HepG2 (cell line): Measurements from ENCODE around the gene KRTAP10-2. TPM values are rescaled to one million over a fixed set of nuclear protein-coding genes. Genes with fewer than 3 reads are reported as not detected.

Experiments
- ATAC-seq: fragments of 200-7000 bp; cut with Tn5 transposase; 3 replicates; pipeline ENCODE4 v1.9.1; 2020; ENCODE audit warnings: mild to moderate bottlenecking, moderate library complexity
- BruUV-seq: library from RNA; stranded (reverse); fragments of 400-500 nt; replicated peaks from 2 replicates; lab custom pipeline; 2021; lab: Mats Ljungman, UMichigan
- CTCF ChIA-PET: fragments of 300-600 bp; formaldehyde crosslinking; extraction: SDS; loops from one replicate; lab custom pipeline; 2021; ENCODE audit warnings: low total read pairs, inconsistent platforms, low intra/inter-chr PET ratio; lab: Yijun Ruan, JAX
- POLR2A ChIA-PET: fragments of 350-600 bp; sonication (Branson Sonifier 250); formaldehyde crosslinking; loops from one replicate; lab custom pipeline; 2020; ENCODE audit warnings: antibody characterized with exemption, inconsistent platforms; lab: Yijun Ruan, JAX
- DNase-seq: peaks from one replicate; pipeline ENCODE4 v3.0.0-alpha.2; 2015; ENCODE audit warnings: low spot score
- FAIRE-seq: peaks from 3 replicates; lab custom pipeline; 2011; peaks lifted over from hg19 to GRCh38; lab: Jason Lieb, UNC
- H2AFZ ChIP-seq: one replicate; pipeline ENCODE4 v1.6.1; 2011; ENCODE audit warnings: low read length, inconsistent platforms
- H3K27ac ChIP-seq: fragments of 300-600 bp; 3 replicates; pipeline ENCODE4 v1.8.0; 2011; ENCODE audit warnings: mixed run types, mild to moderate bottlenecking, mixed read lengths, low read length, inconsistent platforms; ENCODE audit not compliant: insufficient read depth; ENCODE audit errors: extremely low read length
- H3K27me3 ChIP-seq, 2 experiments: fragments of 200-600 bp in 1 of 2; 2 replicates in 1 of 2; 3 replicates in 1 of 2; pipeline versions ENCODE4 v1.6.0 to v1.8.0; 2011; ENCODE audit warnings: low read length in 2 of 2, mild to moderate bottlenecking in 2 of 2, moderate library complexity in 2 of 2, inconsistent platforms in 1 of 2; ENCODE audit not compliant: insufficient read depth in 2 of 2, control insufficient read depth in 1 of 2
- H3K36me3 ChIP-seq, 2 experiments: fragments of 200-600 bp in 1 of 2; replicated peaks in 1 of 2; 2 replicates in 1 of 2; 3 replicates in 1 of 2; pipeline versions ENCODE4 v1.5.1 to v1.8.0; 2011; ENCODE audit warnings: low read length in 2 of 2, inconsistent platforms in 1 of 2; ENCODE audit not compliant: insufficient read depth in 2 of 2, control insufficient read depth in 1 of 2
- H3K4me1 ChIP-seq: 2 replicates; pipeline ENCODE4 v1.5.1; 2012; ENCODE audit warnings: low read length, inconsistent platforms; ENCODE audit not compliant: insufficient read depth
- H3K4me2 ChIP-seq: 2 replicates; pipeline ENCODE4 v1.6.0; 2011; ENCODE audit warnings: low read depth, low read length, inconsistent platforms
- H3K4me3 ChIP-seq, 3 experiments: fragments of 200-600 bp in 1 of 3; sonication (generic), shearing (Covaris generic) in 1 of 3; replicated peaks in 1 of 3; 2 replicates each; pipeline ENCODE4 v1.5.1; 2011 to 2016; ENCODE audit warnings: low read length in 3 of 3, inconsistent platforms in 2 of 3, low read depth in 2 of 3, mild to moderate bottlenecking in 2 of 3, control low read depth in 1 of 3, mixed read lengths in 1 of 3; ENCODE audit not compliant: insufficient read depth in 1 of 3
- H3K79me2 ChIP-seq: one replicate; pipeline ENCODE4 v1.6.1; 2011; ENCODE audit warnings: low read length, inconsistent platforms; ENCODE audit not compliant: insufficient read depth
- H3K9ac ChIP-seq: 2 replicates; pipeline ENCODE4 v1.6.0; 2011; ENCODE audit warnings: mild to moderate bottlenecking, low read depth, low read length, inconsistent platforms; ENCODE audit not compliant: insufficient read depth
- H3K9me3 ChIP-seq: 2 replicates; pipeline ENCODE4 v1.5.1; 2012; ENCODE audit warnings: mild to moderate bottlenecking, low read length
- H4K20me1 ChIP-seq: 2 replicates; pipeline ENCODE4 v1.6.0; 2011; ENCODE audit warnings: inconsistent platforms, mild to moderate bottlenecking, low read length, moderate library complexity; ENCODE audit not compliant: insufficient read depth
- ADNP ChIP-seq: sonication (generic); formaldehyde crosslinking; IDR thresholded peaks from 2 replicates; pipeline ENCODE4 v1.4.0; 2020; ENCODE audit warnings: missing genetic modification reagents
- GTF3A ChIP-seq: sonication (generic); formaldehyde crosslinking; conservative IDR thresholded peaks from 2 replicates; pipeline ENCODE4 v1.4.0; 2020; ENCODE audit warnings: mild to moderate bottlenecking, missing genetic modification reagents
- ISX ChIP-seq: sonication (generic); formaldehyde crosslinking; conservative IDR thresholded peaks from 2 replicates; pipeline ENCODE4 v1.5.0; 2020; ENCODE audit warnings: missing genetic modification reagents
- KMT2A ChIP-seq: sonication (generic); formaldehyde crosslinking; IDR thresholded peaks from 2 replicates; pipeline ENCODE4 v1.4.0; 2020; ENCODE audit warnings: missing genetic modification reagents
- MED1 ChIP-seq: sonication (generic); formaldehyde crosslinking; IDR thresholded peaks from 2 replicates; pipeline ENCODE4 v1.4.0; 2020; ENCODE audit warnings: missing genetic modification reagents
- MED13 ChIP-seq: sonication (generic); formaldehyde crosslinking; IDR thresholded peaks from 2 replicates; pipeline ENCODE4 v1.5.0; 2020; ENCODE audit warnings: missing genetic modification reagents
- NFIC ChIP-seq: IDR thresholded peaks from 2 replicates; pipeline ENCODE4 v1.6.1; 2012; ENCODE audit warnings: mild to moderate bottlenecking, low read length, inconsistent platforms
- PAX8 ChIP-seq: sonication (generic); formaldehyde crosslinking; IDR thresholded peaks from 2 replicates; pipeline ENCODE4 v1.8.0; 2022; ENCODE audit warnings: mild to moderate bottlenecking, missing genetic modification reagents, borderline replicate concordance
- SETDB1 ChIP-seq: sonication (generic); formaldehyde crosslinking; IDR thresholded peaks from 2 replicates; pipeline ENCODE4 v1.5.1; 2020; ENCODE audit warnings: missing genetic modification reagents, mild to moderate bottlenecking, borderline replicate concordance
- SP4 ChIP-seq: sonication (generic); formaldehyde crosslinking; IDR thresholded peaks from 2 replicates; pipeline ENCODE4 v1.8.1; 2023; ENCODE audit warnings: mild to moderate bottlenecking, missing genetic modification reagents
- ZZZ3 ChIP-seq: sonication (generic); formaldehyde crosslinking; IDR thresholded peaks from 2 replicates; pipeline ENCODE4 v1.4.0; 2020; ENCODE audit warnings: missing genetic modification reagents, mild to moderate bottlenecking, borderline replicate concordance
- WGBS: methylation state at CpG from one replicate; pipeline ENCODE4 v1.1.6; 2017; ENCODE audit warnings: low lambda C conversion rate; 5-methylcytosine and 5-hydroxymethylcytosine counted together
- in situ Hi-C: cut with HindIII; loops from 2 replicates; pipeline ENCODE4 v1.10.0; 2017; ENCODE audit warnings: low pct_unique_long_range_greater_than_20kb; ENCODE audit not compliant: extremely low pct_ligation_motif_present
- intact Hi-C: fragments of 100-400 bp; cut with micrococcal nuclease; formaldehyde crosslinking; loops from one replicate; pipeline ENCODE4 v1.10.0; 2022; ENCODE audit not compliant: unreplicated experiment
- polyA plus RNA-seq, 8 experiments: library from polyadenylated mRNA; depleted of rRNA in 3 of 8; stranded (reverse) in 7 of 8; unstranded in 1 of 8; fragments of >200 nt; fragmentation: Illumina TruSeq in 4 of 8; extraction: Trizol in 4 of 8; gene quantifications; 2 replicates each; pipeline versions ENCODE4 v1.2.1 to v1.2.3, GENCODE V29; 2011 to 2016; ENCODE audit warnings: low read depth in 4 of 8, missing spikeins in 1 of 8, mixed read lengths in 1 of 8; ENCODE audit not compliant: insufficient read depth in 1 of 8
- total RNA-seq, 5 experiments: library from RNA; depleted of rRNA; stranded (reverse); fragments of >200 nt; fragmentation: Illumina TruSeq; extraction: Trizol; gene quantifications; 2 replicates each; pipeline ENCODE4 v1.2.3, GENCODE V29; 2016; ENCODE audit warnings: low read depth in 1 of 5
- TF ChIP-seq, protein P1 (sequence below): sonication (generic); formaldehyde crosslinking; IDR thresholded peaks from 2 replicates; pipeline ENCODE4 v1.8.1; 2023; ENCODE audit warnings: mild to moderate bottlenecking, missing genetic modification reagents
- TF ChIP-seq, protein P2 (sequence below): sonication (generic); formaldehyde crosslinking; IDR thresholded peaks from 2 replicates; pipeline ENCODE4 v1.8.1; 2023; ENCODE audit warnings: mild to moderate bottlenecking, inconsistent platforms, moderate library complexity, missing genetic modification reagents, borderline replicate concordance
- TF ChIP-seq, protein P3 (sequence below): sonication (generic); formaldehyde crosslinking; IDR thresholded peaks from 2 replicates; pipeline ENCODE4 v1.8.1; 2023; ENCODE audit warnings: missing genetic modification reagents, mild to moderate bottlenecking, borderline replicate concordance
- TF ChIP-seq, protein P4 (sequence below): IDR thresholded peaks from 2 replicates; pipeline ENCODE4 v1.6.1; 2018; ENCODE audit warnings: missing genetic modification reagents, mild to moderate bottlenecking, missing compliant biosample characterization

KRTAP10-2 gene
- total and polyA plus RNA-seq, 2 of the 13 experiments (the other 11 are each of a cell fraction or from before 2014, with no cell fraction given), result not detected

DNA sequence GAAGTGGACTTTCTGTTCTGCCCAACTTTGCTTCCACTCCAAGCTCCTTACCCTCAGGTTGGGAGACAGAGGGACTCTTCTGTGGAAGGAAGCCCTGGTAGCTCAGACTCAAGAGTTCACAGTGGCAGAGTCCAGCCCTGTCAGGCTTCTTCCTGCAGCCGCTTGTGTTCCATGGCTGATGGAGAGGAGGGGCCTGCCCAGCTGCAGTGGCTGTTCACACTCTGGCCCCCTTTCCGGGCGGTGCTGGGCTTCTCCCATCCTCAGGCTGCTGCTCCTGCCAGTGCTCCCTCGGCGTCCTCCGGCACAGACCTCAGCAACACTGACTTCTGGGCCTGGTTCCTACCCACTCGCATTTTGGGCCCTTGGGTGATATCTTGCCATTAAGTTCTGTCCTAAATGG, 15.3 kb downstream of the KRTAP10-2 start:
- H3K27ac ChIP-seq, result no peak overlapping the region
- BruUV-seq, result no TSS peak
- no peaks in the 10 kb centered on the region for H3K4me1 ChIP-seq
- H3K36me3 ChIP-seq, result no peaks in the 10 kb centered on the region
- H3K4me2 ChIP-seq, result no peak overlapping the region
- intact Hi-C loops (no loop called here), in situ Hi-C loops (no loop called here)
- no peak overlapping the region for H3K4me3 ChIP-seq
- H4K20me1 ChIP-seq, result no peaks in the 10 kb centered on the region
- no peak for ATAC-seq
- TF ChIP-seq MED13 (CRISPR knock-in tag) (no peak), PAX8 (CRISPR knock-in tag) (no peak), GTF3A (CRISPR knock-in tag) (no peak), SP4 (CRISPR knock-in tag) (no peak), KMT2A (CRISPR knock-in tag) (no peak), ZZZ3 (no peak), ADNP (CRISPR knock-in tag) (no peak), NFIC (no peak), SETDB1 (CRISPR knock-in tag) (no peak), MED1 (CRISPR knock-in tag) (no peak), ISX (CRISPR knock-in tag) (no peak)
- TF ChIP-seq, protein P1, sequence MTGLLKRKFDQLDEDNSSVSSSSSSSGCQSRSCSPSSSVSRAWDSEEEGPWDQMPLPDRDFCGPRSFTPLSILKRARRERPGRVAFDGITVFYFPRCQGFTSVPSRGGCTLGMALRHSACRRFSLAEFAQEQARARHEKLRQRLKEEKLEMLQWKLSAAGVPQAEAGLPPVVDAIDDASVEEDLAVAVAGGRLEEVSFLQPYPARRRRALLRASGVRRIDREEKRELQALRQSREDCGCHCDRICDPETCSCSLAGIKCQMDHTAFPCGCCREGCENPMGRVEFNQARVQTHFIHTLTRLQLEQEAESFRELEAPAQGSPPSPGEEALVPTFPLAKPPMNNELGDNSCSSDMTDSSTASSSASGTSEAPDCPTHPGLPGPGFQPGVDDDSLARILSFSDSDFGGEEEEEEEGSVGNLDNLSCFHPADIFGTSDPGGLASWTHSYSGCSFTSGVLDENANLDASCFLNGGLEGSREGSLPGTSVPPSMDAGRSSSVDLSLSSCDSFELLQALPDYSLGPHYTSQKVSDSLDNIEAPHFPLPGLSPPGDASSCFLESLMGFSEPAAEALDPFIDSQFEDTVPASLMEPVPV, result no peak
- TF ChIP-seq, protein P2, sequence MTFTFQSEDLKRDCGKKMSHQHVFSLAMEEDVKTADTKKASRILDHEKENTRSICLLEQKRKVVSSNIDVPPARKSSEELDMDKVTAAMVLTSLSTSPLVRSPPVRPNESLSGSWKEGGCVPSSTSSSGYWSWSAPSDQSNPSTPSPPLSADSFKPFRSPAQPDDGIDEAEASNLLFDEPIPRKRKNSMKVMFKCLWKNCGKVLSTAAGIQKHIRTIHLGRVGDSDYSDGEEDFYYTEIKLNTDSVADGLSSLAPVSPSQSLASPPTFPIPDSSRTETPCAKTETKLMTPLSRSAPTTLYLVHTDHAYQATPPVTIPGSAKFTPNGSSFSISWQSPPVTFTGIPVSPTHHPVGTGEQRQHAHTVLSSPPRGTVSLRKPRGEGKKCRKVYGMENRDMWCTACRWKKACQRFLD (CRISPR knock-in tag), result no peak
- TF ChIP-seq, protein P3, sequence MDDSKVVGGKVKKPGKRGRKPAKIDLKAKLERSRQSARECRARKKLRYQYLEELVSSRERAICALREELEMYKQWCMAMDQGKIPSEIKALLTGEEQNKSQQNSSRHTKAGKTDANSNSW (CRISPR knock-in tag), result no peak
- TF ChIP-seq, protein P4, sequence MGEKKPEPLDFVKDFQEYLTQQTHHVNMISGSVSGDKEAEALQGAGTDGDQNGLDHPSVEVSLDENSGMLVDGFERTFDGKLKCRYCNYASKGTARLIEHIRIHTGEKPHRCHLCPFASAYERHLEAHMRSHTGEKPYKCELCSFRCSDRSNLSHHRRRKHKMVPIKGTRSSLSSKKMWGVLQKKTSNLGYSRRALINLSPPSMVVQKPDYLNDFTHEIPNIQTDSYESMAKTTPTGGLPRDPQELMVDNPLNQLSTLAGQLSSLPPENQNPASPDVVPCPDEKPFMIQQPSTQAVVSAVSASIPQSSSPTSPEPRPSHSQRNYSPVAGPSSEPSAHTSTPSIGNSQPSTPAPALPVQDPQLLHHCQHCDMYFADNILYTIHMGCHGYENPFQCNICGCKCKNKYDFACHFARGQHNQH (CRISPR knock-in tag), result no peak
- H3K9ac ChIP-seq, result no peak overlapping the region
- POLR2A ChIA-PET, result no interaction called here
- FAIRE-seq, result no peak
- DNase-seq, result no peak
- peaks cover 0 to 7% of the 10 kb centered on the region in 2 experiments; a peak in 3 of 5 replicates for H3K27me3 ChIP-seq
- CTCF ChIA-PET, result no interaction called here
- no peaks in the 10 kb centered on the region for H3K79me2 ChIP-seq
- no peak overlapping the region for H2AFZ ChIP-seq
- WGBS, result 23% methylated on average over 4 of the region's 7 CpGs
- H3K9me3 ChIP-seq, result no peaks in the 10 kb centered on the region
